ENCODE results near the gene DAP. TPM values are rescaled to one million over a fixed set of nuclear protein-coding genes. Genes with fewer than 3 reads are reported as not detected.

DAP gene
- total and polyA plus RNA-seq, 8 donors: 68.3 to 183 (median 132) TPM

- DNase-seq (no peak), ATAC-seq (no peak), FAIRE-seq (no peak)
- TF ChIP-seq CTCF (IDR thresholded peaks at IDR 0.05): no peak
- 78 to 84% methylated on average over 3 of the region's 3 CpGs for WGBS, 2 donors
- no peaks in the 10 kb centered on the region for H3K36me3 ChIP-seq
- H3K4me3 ChIP-seq: no peak overlapping the region
- no peaks in the 10 kb centered on the region for H3K27me3 ChIP-seq
- no peaks in the 10 kb centered on the region for H3K9me3 ChIP-seq
- intact Hi-C loops (cut with DNase I): no loop called here
- peaks cover 0 to 6% (median 3%) of the 10 kb centered on the region in 3 donors for H3K4me1 ChIP-seq
- H3K27ac ChIP-seq: no peak overlapping the region
These were observed 100.9 kb downstream of the DAP start for GRCh38 chr5:10660135-10660534.

GRCh38 chr5:10658265-10658664, 102.8 kb downstream of the DAP start:
- Histone ChIP-seq H3K27ac (no peak overlapping the region), H3K9me3 (no peaks in the 10 kb centered on the region), H3K27me3 (no peaks in the 10 kb centered on the region), H3K36me3 (no peaks in the 10 kb centered on the region), H3K4me1 (peaks cover 0 to 1% (median 0%) of the 10 kb centered on the region in 3 donors), H3K4me3 (no peak overlapping the region)
- 73 to 78% methylated on average over 4 of the region's 4 CpGs for WGBS, 2 donors
- ATAC-seq (no peak), FAIRE-seq (no peak), DNase-seq (no peak)
- intact Hi-C loops (cut with DNase I): no loop called here
- no peak for TF ChIP-seq CTCF (IDR thresholded peaks at IDR 0.05)

GRCh38 chr5:10655972-10656830, 104.8 kb downstream of the DAP start:
- Histone ChIP-seq H3K4me3 (no peak overlapping the region), H3K9me3 (no peaks in the 10 kb centered on the region), H3K4me1 (no peaks in the 10 kb centered on the region), H3K36me3 (no peaks in the 10 kb centered on the region), H3K27me3 (no peaks in the 10 kb centered on the region), H3K27ac (no peak overlapping the region)
- WGBS, 2 donors: 78 to 79% methylated on average over 18 of the region's 18 CpGs
- no peak for FAIRE-seq
- DNase-seq: no peak
- no peak for ATAC-seq
- no peak for TF ChIP-seq CTCF (IDR thresholded peaks at IDR 0.05)
- intact Hi-C loops (cut with DNase I): no loop called here

- no peak for TF ChIP-seq CTCF (IDR thresholded peaks at IDR 0.05)
- intact Hi-C loops (cut with DNase I): no loop called here
- no peaks in the 10 kb centered on the region for H3K27me3 ChIP-seq
- whole genome bisulfite sequencing, 2 donors: 81 to 84% methylated on average over 29 of the region's 29 CpGs
- no peak overlapping the region for H3K4me3 ChIP-seq
- DNase-seq (no peak), ATAC-seq (no peak), FAIRE-seq (no peak)
- no peaks in the 10 kb centered on the region for H3K36me3 ChIP-seq
- H3K4me1 ChIP-seq: no peaks in the 10 kb centered on the region
- no peaks in the 10 kb centered on the region for H3K9me3 ChIP-seq
- H3K27ac ChIP-seq: no peak overlapping the region
These were observed 105.7 kb downstream of the DAP start for GRCh38 chr5:10655161-10655971.

All from pancreas (tissue), 10 donors.